ENCODE measurements around the gene ACTN1. TPM values are rescaled to one million over a fixed set of nuclear protein-coding genes. Genes with fewer than 3 reads are reported as not detected.

The ACTN1 gene
- polyA plus RNA-seq, 1 experiment, result 1,184 TPM

GRCh38 chr14:68927956-68928675 is 51.0 kb downstream of the ACTN1 start:
- Histone ChIP-seq H3K4me3 (ENCODE audit: low read depth, low read length) (no peak overlapping the region), H3K36me3 (ENCODE audit: control insufficient read depth, insufficient read depth, low read length) (peaks cover 17% of the 10 kb centered on the region), H3K27me3 (ENCODE audit: control insufficient read depth, insufficient read depth, low read length) (no peaks in the 10 kb centered on the region)
- no peak for DNase-seq (ENCODE audit: low read depth)
- TF ChIP-seq, protein P1, sequence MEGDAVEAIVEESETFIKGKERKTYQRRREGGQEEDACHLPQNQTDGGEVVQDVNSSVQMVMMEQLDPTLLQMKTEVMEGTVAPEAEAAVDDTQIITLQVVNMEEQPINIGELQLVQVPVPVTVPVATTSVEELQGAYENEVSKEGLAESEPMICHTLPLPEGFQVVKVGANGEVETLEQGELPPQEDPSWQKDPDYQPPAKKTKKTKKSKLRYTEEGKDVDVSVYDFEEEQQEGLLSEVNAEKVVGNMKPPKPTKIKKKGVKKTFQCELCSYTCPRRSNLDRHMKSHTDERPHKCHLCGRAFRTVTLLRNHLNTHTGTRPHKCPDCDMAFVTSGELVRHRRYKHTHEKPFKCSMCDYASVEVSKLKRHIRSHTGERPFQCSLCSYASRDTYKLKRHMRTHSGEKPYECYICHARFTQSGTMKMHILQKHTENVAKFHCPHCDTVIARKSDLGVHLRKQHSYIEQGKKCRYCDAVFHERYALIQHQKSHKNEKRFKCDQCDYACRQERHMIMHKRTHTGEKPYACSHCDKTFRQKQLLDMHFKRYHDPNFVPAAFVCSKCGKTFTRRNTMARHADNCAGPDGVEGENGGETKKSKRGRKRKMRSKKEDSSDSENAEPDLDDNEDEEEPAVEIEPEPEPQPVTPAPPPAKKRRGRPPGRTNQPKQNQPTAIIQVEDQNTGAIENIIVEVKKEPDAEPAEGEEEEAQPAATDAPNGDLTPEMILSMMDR (IDR thresholded peaks at IDR 0.05; ENCODE audit: insufficient read depth, low read depth, low read length), result no peak
- CTCF ChIA-PET, result interaction anchor here (1.1 to 2.5 kb wide), 2 partner anchors 10 to 17 kb away, joined by 3 to 9 read pairs; no protein-coding TSS in a partner anchor
- POLR2A ChIA-PET, result no interaction called here

GRCh38 chr14:68927089-68927488 is 52.0 kb downstream of the ACTN1 start:
- peaks cover 24% of the 10 kb centered on the region for H3K36me3 ChIP-seq (ENCODE audit: control insufficient read depth, insufficient read depth, low read length)
- TF ChIP-seq, protein P1 (IDR thresholded peaks at IDR 0.05; ENCODE audit: insufficient read depth, low read depth, low read length), result no peak
- CTCF ChIA-PET, result interaction anchor here (1.1 to 2.5 kb wide), 6 partner anchors 10 to 181 kb away, joined by 4 to 10 read pairs (median 6); no protein-coding TSS in a partner anchor
- POLR2A ChIA-PET, result no interaction called here
- H3K27me3 ChIP-seq (ENCODE audit: control insufficient read depth, insufficient read depth, low read length), result no peaks in the 10 kb centered on the region
- no peak overlapping the region for H3K4me3 ChIP-seq (ENCODE audit: low read depth, low read length)
- no peak for DNase-seq (ENCODE audit: low read depth)

DNA sequence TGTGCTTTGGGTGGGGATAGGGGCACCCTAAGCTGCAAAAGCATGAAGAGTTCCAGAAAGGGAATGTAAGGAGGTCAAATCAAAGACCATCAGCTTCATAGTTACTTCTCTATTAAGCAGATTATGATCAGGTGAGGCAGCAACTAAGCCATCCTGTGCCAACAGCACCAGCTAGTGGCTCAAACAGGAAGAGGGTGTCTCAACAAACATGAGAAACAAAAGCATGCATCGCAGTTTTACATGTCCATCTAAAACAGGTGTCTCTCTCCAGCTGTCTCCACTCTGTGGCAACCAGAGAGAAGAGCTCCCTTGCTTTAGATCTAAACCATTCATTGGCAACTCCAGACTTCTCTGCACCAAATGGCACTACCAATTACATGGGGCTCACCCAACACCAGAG is 52.9 kb downstream of the ACTN1 start:
- ChIA-PET POLR2A (no interaction called here), CTCF (interaction anchor here (0.6 to 2.5 kb wide), 7 partner anchors 9 to 429 kb away, joined by 3 to 10 read pairs (median 4); no protein-coding TSS in a partner anchor)
- Histone ChIP-seq H3K4me3 (ENCODE audit: low read depth, low read length) (no peak overlapping the region), H3K36me3 (ENCODE audit: control insufficient read depth, insufficient read depth, low read length) (peaks cover 24% of the 10 kb centered on the region), H3K27me3 (ENCODE audit: control insufficient read depth, insufficient read depth, low read length) (no peaks in the 10 kb centered on the region)
- TF ChIP-seq, protein P1 (IDR thresholded peaks at IDR 0.05; ENCODE audit: insufficient read depth, low read depth, low read length), result peak; percentile 59
- no peak for DNase-seq (ENCODE audit: low read depth)

DNA sequence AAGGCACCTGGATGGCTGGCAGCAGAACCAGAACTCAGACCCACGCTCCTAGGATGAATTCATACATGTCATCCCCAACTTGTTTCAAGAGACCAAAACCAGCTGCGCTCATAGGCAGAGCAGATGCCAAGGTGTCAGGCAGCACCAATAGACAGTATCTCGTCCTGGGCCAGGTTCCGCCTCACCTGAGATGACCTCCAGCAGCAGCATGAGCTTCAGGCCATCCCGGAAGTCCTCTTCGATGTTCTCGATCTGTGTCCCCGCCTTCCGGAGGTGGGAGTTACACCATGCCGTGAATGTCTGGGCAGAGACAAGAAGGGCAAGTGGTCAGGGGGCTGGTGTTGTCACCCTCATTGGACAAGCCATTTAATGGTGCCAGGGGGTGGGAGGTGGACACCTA is 53.7 kb downstream of the ACTN1 start:
- H3K4me3 ChIP-seq (ENCODE audit: low read depth, low read length), result no peak overlapping the region
- TF ChIP-seq, protein P1 (IDR thresholded peaks at IDR 0.05; ENCODE audit: insufficient read depth, low read depth, low read length), result no peak
- CTCF ChIA-PET, result interaction anchor here (0.7 to 2.5 kb wide), 5 partner anchors 14 to 54 kb away, joined by 4 to 9 read pairs (median 7); no protein-coding TSS in a partner anchor
- H3K27me3 ChIP-seq (ENCODE audit: control insufficient read depth, insufficient read depth, low read length), result no peaks in the 10 kb centered on the region
- DNase-seq (ENCODE audit: low read depth), result no peak
- POLR2A ChIA-PET, result no interaction called here
- H3K36me3 ChIP-seq (ENCODE audit: control insufficient read depth, insufficient read depth, low read length), result peaks cover 32% of the 10 kb centered on the region

GRCh38 chr14:68924186-68925158 is 54.6 kb downstream of the ACTN1 start:
- Histone ChIP-seq H3K36me3 (ENCODE audit: control insufficient read depth, insufficient read depth, low read length) (peaks cover 33% of the 10 kb centered on the region), H3K4me3 (ENCODE audit: low read depth, low read length) (no peak overlapping the region), H3K27me3 (ENCODE audit: control insufficient read depth, insufficient read depth, low read length) (no peaks in the 10 kb centered on the region)
- ChIA-PET POLR2A (no interaction called here), CTCF (interaction anchor here (0.7 to 2.3 kb wide), 8 partner anchors 8 to 55 kb away, joined by 3 to 9 read pairs (median 6); no protein-coding TSS in a partner anchor)
- DNase-seq (ENCODE audit: low read depth), result no peak
- TF ChIP-seq, protein P1 (IDR thresholded peaks at IDR 0.05; ENCODE audit: insufficient read depth, low read depth, low read length), result no peak

All from BJ (cell line).